Stomach (tissue), 9 donors: Measurements from ENCODE around the gene PEAK1. TPM values are rescaled to one million over a fixed set of nuclear protein-coding genes. Genes with fewer than 3 reads are reported as not detected.

Source experiments
- DNase-seq, 2 donors: peaks; one replicate each; pipeline versions ENCODE4 v3.0.0 to v3.0.0-alpha.2; 2013 to 2019
- H3K27ac ChIP-seq, 5 donors: fragments of 200-600 bp in 4 of 5; sonication (generic) in 4 of 5; one replicate each; pipeline ENCODE4 v1.5.1; 2013 to 2019; ENCODE audit warnings: mild to moderate bottlenecking in 1 of 5, moderate library complexity in 1 of 5
- H3K27me3 ChIP-seq, 3 donors: fragments of 200-600 bp; sonication (generic); one replicate each; pipeline ENCODE4 v1.5.1; 2017 to 2019; ENCODE audit warnings: mixed run types in 1 of 3
- H3K36me3 ChIP-seq, 4 donors: fragments of 200-600 bp; sonication (generic); 1 replicate in 3 of 4; 2 replicates in 1 of 4; pipeline ENCODE4 v1.5.1; 2016 to 2019
- H3K4me1 ChIP-seq, 4 donors: fragments of 200-600 bp; sonication (generic); one replicate each; pipeline ENCODE4 v1.5.1; 2016 to 2019
- H3K4me3 ChIP-seq, 4 donors: fragments of 200-600 bp; sonication (generic) in 3 of 4; one replicate each; pipeline ENCODE4 v1.5.1; 2016 to 2019; ENCODE audit warnings: mild to moderate bottlenecking in 1 of 4
- H3K9me3 ChIP-seq, 4 donors: fragments of 200-600 bp; sonication (generic); one replicate each; pipeline ENCODE4 v1.5.1; 2016 to 2019
- CTCF ChIP-seq, 7 experiments: fragments of 450-650 bp in 4 of 7; fragments of 200-600 bp in 3 of 7; sonication (generic) in 3 of 7; IDR thresholded peaks; one replicate each; pipeline ENCODE4 v1.5.1; 2016 to 2019; ENCODE audit warnings: antibody characterized with exemption in 7 of 7, control low read depth in 2 of 7, mild to moderate bottlenecking in 1 of 7
- EP300 ChIP-seq: sonication (generic); formaldehyde crosslinking; IDR thresholded peaks from one replicate; pipeline ENCODE4 v1.6.1; 2017; ENCODE audit warnings: antibody characterized with exemption
- POLR2A ChIP-seq, 4 donors: fragments of 450-650 bp; IDR thresholded peaks; one replicate each; pipeline ENCODE4 v1.6.1; 2016; ENCODE audit warnings: antibody characterized with exemption in 4 of 4, control low read depth in 2 of 4, mild to moderate bottlenecking in 1 of 4, moderate library complexity in 1 of 4
- POLR2AphosphoS5 ChIP-seq, 3 donors: sonication (generic); formaldehyde crosslinking; IDR thresholded peaks; one replicate each; pipeline ENCODE4 v1.6.1; 2016; ENCODE audit warnings: antibody characterized with exemption in 3 of 3
- WGBS, 5 donors: extraction: QIAGEN DNeasy Blood & Tissue Kit in 3 of 5; methylation state at CpG; one replicate each; pipeline versions ENCODE4 v1.1.5 to v1.1.7; 2013 to 2018; 5-methylcytosine and 5-hydroxymethylcytosine counted together
- intact Hi-C: fragments of 100-400 bp; cut with DNase I; formaldehyde crosslinking; loops from one replicate; pipeline ENCODE4 v1.15.1; 2023; ENCODE audit warnings: low total_unique reads
- polyA plus RNA-seq, 3 donors: library from polyadenylated mRNA; stranded (reverse); fragments of 200-250 nt; gene quantifications; one replicate each; pipeline ENCODE4 v1.2.3, GENCODE V29; 2013
- total RNA-seq, 5 donors: library from RNA; depleted of rRNA; stranded (reverse); fragments of >200 nt; gene quantifications; one replicate each; pipeline versions ENCODE4 v1.1.0 to v1.2.3, GENCODE V29; 2014 to 2016
- donor health status: healthy with polysubstance abuse.
- donor health status: Bipolar disorder and iron deficiency.
- donor health status: healthy.

Gene PEAK1
- total and polyA plus RNA-seq, 8 donors = 1.7 to 72.5 (median 19.4) TPM

- Histone ChIP-seq H3K27ac (no peak overlapping the region), H3K27me3 (no peaks in the 10 kb centered on the region), H3K4me1 (no peaks in the 10 kb centered on the region), H3K36me3 (no peaks in the 10 kb centered on the region), H3K9me3 (no peaks in the 10 kb centered on the region), H3K4me3 (no peak overlapping the region)
- intact Hi-C loops = no loop called here
- no peak for TF ChIP-seq EP300
- 88 to 95% (median 92%) methylated on average over 4 of the region's 4 CpGs for WGBS, 5 donors
- no peak for DNase-seq
Observed at GRCh38 chr15:77291107-77291506, 128.8 kb downstream of the PEAK1 start.

- WGBS, 5 donors = 75 to 89% (median 81%) methylated on average over 2 of the region's 2 CpGs
Observed at GRCh38 chr15:77287385-77287784, 132.5 kb downstream of the PEAK1 start.

GRCh38 chr15:77285057-77285997 is 134.6 kb downstream of the PEAK1 start:
- Histone ChIP-seq H3K27ac (no peak overlapping the region), H3K9me3 (no peaks in the 10 kb centered on the region), H3K4me1 (no peaks in the 10 kb centered on the region), H3K36me3 (peaks cover 0 to 10% (median 3%) of the 10 kb centered on the region in 4 donors), H3K4me3 (no peak overlapping the region), H3K27me3 (no peaks in the 10 kb centered on the region)
- TF ChIP-seq POLR2A (IDR thresholded peaks at IDR 0.05) (no peak), CTCF (IDR thresholded peaks at IDR 0.05) (no peak), EP300 (no peak), POLR2AphosphoS5 (IDR thresholded peaks at IDR 0.05) (no peak)
- intact Hi-C loops = no loop called here
- no peak for DNase-seq
- 87 to 90% (median 89%) methylated on average over 12 of the region's 12 CpGs for WGBS, 5 donors

More at GRCh38 chr15:77287385-77287784, 132.5 kb downstream of the PEAK1 start:
- Histone ChIP-seq H3K4me3 (no peak overlapping the region), H3K4me1 (no peaks in the 10 kb centered on the region), H3K36me3 (peaks cover 0 to 10% (median 3%) of the 10 kb centered on the region in 4 donors), H3K27me3 (no peaks in the 10 kb centered on the region), H3K9me3 (no peaks in the 10 kb centered on the region), H3K27ac (no peak overlapping the region)
- intact Hi-C loops = no loop called here
- TF ChIP-seq POLR2A (IDR thresholded peaks at IDR 0.05) = no peak
- TF ChIP-seq EP300 = no peak
- TF ChIP-seq CTCF (IDR thresholded peaks at IDR 0.05) = no peak
- TF ChIP-seq POLR2AphosphoS5 (IDR thresholded peaks at IDR 0.05) = no peak
- DNase-seq = no peak

- intact Hi-C loops = no loop called here
- Histone ChIP-seq H3K27me3 (no peaks in the 10 kb centered on the region), H3K4me3 (no peak overlapping the region), H3K36me3 (peaks cover 0 to 10% (median 3%) of the 10 kb centered on the region in 4 donors), H3K27ac (no peak overlapping the region), H3K4me1 (no peaks in the 10 kb centered on the region), H3K9me3 (no peaks in the 10 kb centered on the region)
- DNase-seq = peak in 1 of 2 donors; percentile 25
- WGBS, 5 donors = 65 to 86% (median 74%) methylated on average over 2 of the region's 2 CpGs
- no peak for TF ChIP-seq POLR2AphosphoS5 (IDR thresholded peaks at IDR 0.05)
- TF ChIP-seq POLR2A (IDR thresholded peaks at IDR 0.05) = no peak
- TF ChIP-seq CTCF (IDR thresholded peaks at IDR 0.05) = no peak
- TF ChIP-seq EP300 = no peak
Observed at GRCh38 chr15:77282333-77282732, 137.6 kb downstream of the PEAK1 start.

- intact Hi-C loops = no loop called here
- Histone ChIP-seq H3K4me3 (no peak overlapping the region), H3K9me3 (no peaks in the 10 kb centered on the region), H3K36me3 (no peaks in the 10 kb centered on the region), H3K4me1 (no peaks in the 10 kb centered on the region), H3K27ac (no peak overlapping the region), H3K27me3 (no peaks in the 10 kb centered on the region)
- DNase-seq = no peak
- TF ChIP-seq POLR2A (IDR thresholded peaks at IDR 0.05) (no peak), CTCF (IDR thresholded peaks at IDR 0.05) (no peak), EP300 (no peak), POLR2AphosphoS5 (IDR thresholded peaks at IDR 0.05) (no peak)
- 90 to 100% (median 95%) methylated on average over 1 of the region's 1 CpG for WGBS, 5 donors
Observed at GRCh38 chr15:77276943-77277342, 143.0 kb downstream of the PEAK1 start.
